ENCODE data around the gene BAAT. TPM values are rescaled to one million over a fixed set of nuclear protein-coding genes. Genes with fewer than 3 reads are reported as not detected.

BAAT gene
- total RNA-seq, 1 experiment from 2014 or later, result 0.17 TPM

- Mint-ChIP-seq H3K27me3 (ENCODE audit: low read depth) (no peaks in the 10 kb centered on the region), H3K36me3 (no peaks in the 10 kb centered on the region), H3K9me3 (peaks cover 10% of the 10 kb centered on the region), H3K27ac (no peak overlapping the region), H3K4me3 (no peak overlapping the region), H3K4me1 (peaks cover 6% of the 10 kb centered on the region)
- CTCF ChIA-PET, result interaction anchor here (0.7 to 1.4 kb wide), 3 partner anchors 26 to 160 kb away, joined by 3 to 6 read pairs (median 5); no protein-coding TSS in a partner anchor
- POLR2A ChIA-PET, result no interaction called here
- DNase-seq (ENCODE audit: low spot score), result no peak
- no peak for ATAC-seq
- TF ChIP-seq AR (CRISPR knock-in tag; IDR thresholded peaks at IDR 0.05), result no peak
- TF ChIP-seq CDX4 (CRISPR knock-in tag; IDR thresholded peaks at IDR 0.05; ENCODE audit: borderline replicate concordance), result no peak
- TF ChIP-seq ZNF263 (CRISPR knock-in tag; IDR thresholded peaks at IDR 0.05; ENCODE audit: low read depth), result no peak
- TF ChIP-seq ZNF423 (CRISPR knock-in tag; IDR thresholded peaks at IDR 0.05), result no peak
- TF ChIP-seq ZNF532 (CRISPR knock-in tag; IDR thresholded peaks at IDR 0.05; ENCODE audit: borderline replicate concordance), result no peak
- no peak for TF ChIP-seq ATF2 (CRISPR knock-in tag; IDR thresholded peaks at IDR 0.05; ENCODE audit: borderline replicate concordance, low read depth)
- TF ChIP-seq ELF4 (CRISPR knock-in tag; IDR thresholded peaks at IDR 0.05; ENCODE audit: low read depth), result no peak
- TF ChIP-seq ZSCAN18 (CRISPR knock-in tag; IDR thresholded peaks at IDR 0.05), result no peak
- no peak for TF ChIP-seq PREB (CRISPR knock-in tag; IDR thresholded peaks at IDR 0.05; ENCODE audit: borderline replicate concordance)
- no peak for TF ChIP-seq ZNF416 (CRISPR knock-in tag; IDR thresholded peaks at IDR 0.05)
Measured at GRCh38 chr9:101369884-101370531, 14.8 kb downstream of the BAAT start.

GRCh38 chr9:101369286-101369685 lies 15.5 kb downstream of the BAAT start:
- no peaks in the 10 kb centered on the region for H3K27me3 Mint-ChIP-seq (ENCODE audit: low read depth)
- TF ChIP-seq TEAD4 (CRISPR knock-in tag; IDR thresholded peaks at IDR 0.05) (no peak), SMAD3 (CRISPR knock-in tag; IDR thresholded peaks at IDR 0.05; ENCODE audit: borderline replicate concordance) (no peak), ARID4B (CRISPR knock-in tag; IDR thresholded peaks at IDR 0.05; ENCODE audit: borderline replicate concordance) (no peak), ZNF121 (CRISPR knock-in tag; IDR thresholded peaks at IDR 0.05) (no peak), MLX (CRISPR knock-in tag; IDR thresholded peaks at IDR 0.05) (no peak)

More at GRCh38 chr9:101369286-101369685, 15.5 kb downstream of the BAAT start:
- ChIA-PET POLR2A (no interaction called here), CTCF (interaction anchor here (0.8 kb wide), 1 partner anchor 17 kb away, joined by 3 read pairs; no protein-coding TSS in a partner anchor)
- no peaks in the 10 kb centered on the region for H3K36me3 Mint-ChIP-seq
- peaks cover 6% of the 10 kb centered on the region for H3K4me1 Mint-ChIP-seq
- peaks cover 10% of the 10 kb centered on the region for H3K9me3 Mint-ChIP-seq
- H3K4me3 Mint-ChIP-seq, result no peak overlapping the region
- H3K27ac Mint-ChIP-seq, result no peak overlapping the region
- no peak for DNase-seq (ENCODE audit: low spot score)
- no peak for ATAC-seq

Measured in WTC11 (cell line).